Measurements from ENCODE around the gene GDF10. TPM values are rescaled to one million over a fixed set of nuclear protein-coding genes. Genes with fewer than 3 reads are reported as not detected.

The GDF10 gene
- polyA plus RNA-seq, 1 donor (not counting 4 experiments of a cell fraction or from before 2014, with no cell fraction given): not detected

DNA sequence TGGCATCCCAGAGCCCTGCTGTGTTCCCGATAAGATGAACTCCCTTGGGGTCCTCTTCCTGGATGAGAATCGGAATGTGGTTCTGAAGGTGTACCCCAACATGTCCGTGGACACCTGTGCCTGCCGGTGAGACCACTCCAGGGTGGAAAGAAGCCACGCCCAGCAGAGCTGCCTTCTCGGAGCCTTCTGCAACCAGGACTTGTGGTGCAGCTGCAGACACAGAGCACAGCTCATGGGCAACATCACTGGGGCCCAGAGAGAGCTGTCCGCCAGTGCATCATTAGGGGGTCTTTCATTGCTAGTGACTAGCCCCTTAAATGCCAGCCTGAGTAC, 12.6 kb downstream of the GDF10 start:
- Histone ChIP-seq H3K27me3 (ENCODE audit: control insufficient read depth, extremely low read depth, insufficient read depth, low read length) (peaks cover 9% of the 10 kb centered on the region), H3K9me3 (ENCODE audit: control insufficient read depth, low read depth, low read length) (no peaks in the 10 kb centered on the region), H3K9ac (ENCODE audit: control insufficient read depth, extremely low read depth, insufficient read depth, low read length) (no peak overlapping the region), H4K20me1 (ENCODE audit: control insufficient read depth, extremely low read depth, insufficient read depth, low read length) (no peaks in the 10 kb centered on the region), H3K4me3 (ENCODE audit: control insufficient read depth in 2 of 3, extremely low read depth in 1 of 3, insufficient read depth in 2 of 3, low read depth in 1 of 3, low read length in 3 of 3) (no peak overlapping the region), H3K27ac (ENCODE audit: control insufficient read depth, insufficient read depth, low read length) (no peak overlapping the region), H3K4me1 (ENCODE audit: control insufficient read depth, extremely low read depth, insufficient read depth, low read length) (peaks cover 8% of the 10 kb centered on the region), H3K79me2 (ENCODE audit: control insufficient read depth, insufficient read depth, low read length) (no peaks in the 10 kb centered on the region), H3K36me3 (ENCODE audit: control insufficient read depth in 2 of 2, extremely low read depth in 1 of 2, insufficient read depth in 2 of 2, low read length in 2 of 2) (no peaks in the 10 kb centered on the region), H3K4me2 (ENCODE audit: control insufficient read depth, extremely low read depth, insufficient read depth, low read depth, low read length) (no peak overlapping the region), H3K9me1 (ENCODE audit: control insufficient read depth, extremely low read depth, insufficient read depth, low read length) (no peaks in the 10 kb centered on the region), H2AFZ (ENCODE audit: control insufficient read depth, low read length) (no peak overlapping the region)
- dilution Hi-C loops (cut with MboI; ENCODE audit: extremely low pct_ligation_motif_present, low sequenced_read_pairs): no loop called here
- FAIRE-seq (no peak), DNase-seq (ENCODE audit: low read depth, low spot score) (no peak)
- TF ChIP-seq CTCF (optimal IDR thresholded peaks at IDR 0.05 in 1 of 3, IDR thresholded peaks at IDR 0.05 in 1 of 3, conservative IDR thresholded peaks at IDR 0.05 in 1 of 3; ENCODE audit: extremely low read depth in 1 of 3, insufficient read depth in 2 of 3, low read length in 3 of 3) (no peak), EZH2 (IDR thresholded peaks at IDR 0.05; ENCODE audit: low read length) (no peak)

GRCh38 chr10:47314416-47314970, 14.5 kb downstream of the GDF10 start:
- no peak overlapping the region for H3K4me3 ChIP-seq (ENCODE audit: control insufficient read depth in 2 of 3, extremely low read depth in 1 of 3, insufficient read depth in 2 of 3, low read depth in 1 of 3, low read length in 3 of 3)
- DNase-seq (ENCODE audit: low read depth, low spot score) (no peak), FAIRE-seq (no peak)
- H3K9me1 ChIP-seq (ENCODE audit: control insufficient read depth, extremely low read depth, insufficient read depth, low read length): no peaks in the 10 kb centered on the region
- TF ChIP-seq EZH2 (IDR thresholded peaks at IDR 0.05; ENCODE audit: low read length) (no peak), CTCF (optimal IDR thresholded peaks at IDR 0.05 in 1 of 3, IDR thresholded peaks at IDR 0.05 in 1 of 3, conservative IDR thresholded peaks at IDR 0.05 in 1 of 3; ENCODE audit: extremely low read depth in 1 of 3, insufficient read depth in 2 of 3, low read length in 3 of 3) (no peak)
- dilution Hi-C loops (cut with MboI; ENCODE audit: extremely low pct_ligation_motif_present, low sequenced_read_pairs): no loop called here
- H4K20me1 ChIP-seq (ENCODE audit: control insufficient read depth, extremely low read depth, insufficient read depth, low read length): no peaks in the 10 kb centered on the region
- H3K36me3 ChIP-seq (ENCODE audit: control insufficient read depth in 2 of 2, extremely low read depth in 1 of 2, insufficient read depth in 2 of 2, low read length in 2 of 2): no peaks in the 10 kb centered on the region
- H3K27ac ChIP-seq (ENCODE audit: control insufficient read depth, insufficient read depth, low read length): no peak overlapping the region
- no peaks in the 10 kb centered on the region for H3K9me3 ChIP-seq (ENCODE audit: control insufficient read depth, low read depth, low read length)
- peaks cover 10% of the 10 kb centered on the region for H3K4me1 ChIP-seq (ENCODE audit: control insufficient read depth, extremely low read depth, insufficient read depth, low read length)
- no peak overlapping the region for H3K4me2 ChIP-seq (ENCODE audit: control insufficient read depth, extremely low read depth, insufficient read depth, low read depth, low read length)
- H3K9ac ChIP-seq (ENCODE audit: control insufficient read depth, extremely low read depth, insufficient read depth, low read length): no peak overlapping the region
- no peaks in the 10 kb centered on the region for H3K79me2 ChIP-seq (ENCODE audit: control insufficient read depth, insufficient read depth, low read length)
- H3K27me3 ChIP-seq (ENCODE audit: control insufficient read depth, extremely low read depth, insufficient read depth, low read length): peaks cover 9% of the 10 kb centered on the region
- H2AFZ ChIP-seq (ENCODE audit: control insufficient read depth, low read length): no peak overlapping the region

Measured in keratinocyte (primary cell).